ENCODE measurements around the gene MBP.

The MBP gene

GRCh38 chr18:77090546-77091174, 41.9 kb downstream of the MBP start:
- ATAC-seq = no peak
- TF ChIP-seq SNAI2 (CRISPR knock-in tag; IDR thresholded peaks at IDR 0.05) = no peak
- no peak for TF ChIP-seq ZFP30 (CRISPR knock-in tag; IDR thresholded peaks at IDR 0.05)
- no peak for TF ChIP-seq OSR1 (CRISPR knock-in tag; IDR thresholded peaks at IDR 0.05)

- no peak for ATAC-seq
Measured at GRCh38 chr18:77089723-77090285, 42.8 kb downstream of the MBP start.

GRCh38 chr18:77088963-77089722, 43.4 kb downstream of the MBP start:
- no peak; the same call in 2 of the 3 replicates for ATAC-seq

More at GRCh38 chr18:77089723-77090285, 42.8 kb downstream of the MBP start:
- TF ChIP-seq TCF4 (CRISPR knock-in tag; IDR thresholded peaks at IDR 0.05; ENCODE audit: borderline replicate concordance) (no peak), OSR1 (CRISPR knock-in tag; IDR thresholded peaks at IDR 0.05) (no peak), CSDC2 (CRISPR knock-in tag; IDR thresholded peaks at IDR 0.05) (no peak), CSRNP3 (CRISPR knock-in tag; IDR thresholded peaks at IDR 0.05) (no peak), ZFP3 (CRISPR knock-in tag; IDR thresholded peaks at IDR 0.05) (no peak), PPARA (CRISPR knock-in tag; IDR thresholded peaks at IDR 0.05; ENCODE audit: borderline replicate concordance) (no peak), RARB (CRISPR knock-in tag; IDR thresholded peaks at IDR 0.05) (no peak), ZFP30 (CRISPR knock-in tag; IDR thresholded peaks at IDR 0.05) (no peak)

GRCh38 chr18:77087393-77088141, 45.0 kb downstream of the MBP start:
- no peak for ATAC-seq
- TF ChIP-seq PATZ1 (CRISPR knock-in tag; IDR thresholded peaks at IDR 0.05; ENCODE audit: borderline replicate concordance) (no peak), ZFP30 (CRISPR knock-in tag; IDR thresholded peaks at IDR 0.05) (no peak), ZNF565 (CRISPR knock-in tag; conservative IDR thresholded peaks at IDR 0.05; ENCODE audit: low read depth) (no peak), GLIS3 (CRISPR knock-in tag; IDR thresholded peaks at IDR 0.05) (no peak), BACH2 (CRISPR knock-in tag; IDR thresholded peaks at IDR 0.05; ENCODE audit: borderline replicate concordance) (no peak), ZNF8 (CRISPR knock-in tag; IDR thresholded peaks at IDR 0.05) (no peak), ZFP3 (CRISPR knock-in tag; IDR thresholded peaks at IDR 0.05) (no peak), RARB (CRISPR knock-in tag; IDR thresholded peaks at IDR 0.05) (no peak), CSRNP3 (CRISPR knock-in tag; IDR thresholded peaks at IDR 0.05) (no peak), POU6F1 (CRISPR knock-in tag; IDR thresholded peaks at IDR 0.05; ENCODE audit: borderline replicate concordance, low read depth) (no peak), ISL1 (CRISPR knock-in tag; IDR thresholded peaks at IDR 0.05) (no peak), TSHZ2 (CRISPR knock-in tag; IDR thresholded peaks at IDR 0.05) (no peak), ZC3H10 (CRISPR knock-in tag; IDR thresholded peaks at IDR 0.05) (no peak)

More at GRCh38 chr18:77088963-77089722, 43.4 kb downstream of the MBP start:
- TF ChIP-seq ZNF8 (CRISPR knock-in tag; IDR thresholded peaks at IDR 0.05) = no peak
- no peak for TF ChIP-seq ZNF565 (CRISPR knock-in tag; conservative IDR thresholded peaks at IDR 0.05; ENCODE audit: low read depth)
- no peak for TF ChIP-seq POU6F1 (CRISPR knock-in tag; IDR thresholded peaks at IDR 0.05; ENCODE audit: borderline replicate concordance, low read depth)
- TF ChIP-seq ISL1 (CRISPR knock-in tag; IDR thresholded peaks at IDR 0.05) = no peak
- TF ChIP-seq ZFP3 (CRISPR knock-in tag; IDR thresholded peaks at IDR 0.05) = no peak
- TF ChIP-seq OSR1 (CRISPR knock-in tag; IDR thresholded peaks at IDR 0.05) = no peak
- no peak for TF ChIP-seq ESRRG (CRISPR knock-in tag; IDR thresholded peaks at IDR 0.05)
- no peak for TF ChIP-seq TOX (CRISPR knock-in tag; IDR thresholded peaks at IDR 0.05; ENCODE audit: borderline replicate concordance)
- no peak for TF ChIP-seq ZC3H10 (CRISPR knock-in tag; IDR thresholded peaks at IDR 0.05)

All from SK-N-SH treated with all-trans-retinoic acid at 6 μM for 48 hours (cell line).